IPS DF 6.9 (cell line): Measurements from ENCODE around the gene LPGAT1.
A peak's percentile ranks its signal among the peaks of the same experiment; 100 is the strongest.

ENCODE experiments used
- DNase-seq: peaks from one replicate; pipeline ENCODE4 v3.0.0-alpha.2; 2013; ENCODE audit warnings: low read depth, low spot score
- H3K27ac ChIP-seq: one replicate; pipeline ENCODE4 v1.5.1; 2013; ENCODE audit warnings: low read length, control low read depth
- H3K27me3 ChIP-seq: 2 replicates; pipeline ENCODE4 v1.6.1; 2013; ENCODE audit warnings: mild to moderate bottlenecking, low read length; ENCODE audit not compliant: control insufficient read depth, insufficient read depth
- H3K36me3 ChIP-seq: 2 replicates; pipeline ENCODE4 v1.6.1; 2013; ENCODE audit warnings: low read length; ENCODE audit not compliant: control insufficient read depth, insufficient read depth
- H3K4me1 ChIP-seq: 2 replicates; pipeline ENCODE4 v1.6.1; 2013; ENCODE audit warnings: low read length; ENCODE audit not compliant: control insufficient read depth, insufficient read depth
- H3K4me3 ChIP-seq: 2 replicates; pipeline ENCODE4 v1.5.1; 2013; ENCODE audit warnings: mild to moderate bottlenecking, low read length
- H3K9me3 ChIP-seq: 2 replicates; pipeline ENCODE4 v1.6.1; 2013; ENCODE audit warnings: low read length, inconsistent platforms; ENCODE audit not compliant: control insufficient read depth, insufficient read depth
- WGBS: extraction: QIAGEN DNeasy Blood & Tissue Kit; methylation state at CpG from one replicate; pipeline ENCODE4 v1.1.7; 2013; ENCODE audit warnings: mixed read lengths, missing lambda C conversion rate; ENCODE audit not compliant: insufficient read length, insufficient coverage; 5-methylcytosine and 5-hydroxymethylcytosine counted together

Gene LPGAT1

DNA sequence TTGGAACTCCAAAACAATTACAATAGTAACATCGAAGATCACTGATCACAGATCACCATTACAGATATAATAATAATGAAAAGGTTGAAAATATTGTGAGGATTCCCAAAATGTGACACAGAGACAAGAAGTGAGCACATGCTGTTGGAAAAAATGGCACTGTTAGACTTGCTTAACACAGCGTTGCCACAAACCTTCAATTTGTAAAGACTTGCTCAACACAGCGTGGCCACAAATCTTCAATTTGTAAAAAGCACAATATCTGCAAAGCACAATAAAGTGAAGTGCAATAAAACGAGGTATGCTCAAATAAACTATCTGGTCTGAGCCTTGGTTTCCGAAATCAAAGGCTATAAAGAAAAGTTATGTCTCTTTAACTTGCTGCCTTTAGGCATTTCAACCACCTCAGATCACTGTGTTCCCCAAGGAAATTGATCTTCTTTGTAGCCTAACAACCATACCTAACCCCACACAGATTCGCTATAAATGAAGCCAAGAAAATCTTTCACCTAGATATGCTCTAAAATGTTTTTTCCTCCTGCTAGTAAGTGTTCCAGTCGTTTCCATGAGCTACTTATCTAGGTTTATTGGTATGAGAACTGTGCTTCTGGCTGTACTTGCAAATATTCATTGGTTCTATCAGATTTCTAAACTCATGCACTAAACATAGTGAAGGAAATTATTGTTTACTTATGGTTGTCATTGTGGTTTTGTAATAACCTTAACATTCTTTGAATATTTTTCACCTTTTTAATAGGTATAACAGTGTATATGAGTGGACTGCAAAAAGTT, 13.1 kb upstream of the LPGAT1 start:
- no CpG with 5 or more reads among the region's 7 CpGs for WGBS
- no peak for DNase-seq
- H3K4me3 ChIP-seq: no peak overlapping the region
- H3K4me1 ChIP-seq: no peaks in the 10 kb centered on the region
- no peaks in the 10 kb centered on the region for H3K27me3 ChIP-seq
- H3K9me3 ChIP-seq: no peaks in the 10 kb centered on the region
- no peaks in the 10 kb centered on the region for H3K36me3 ChIP-seq
- H3K27ac ChIP-seq: no peak overlapping the region

- Histone ChIP-seq H3K4me1 (no peaks in the 10 kb centered on the region), H3K36me3 (no peaks in the 10 kb centered on the region), H3K4me3 (no peak overlapping the region), H3K9me3 (no peaks in the 10 kb centered on the region), H3K27me3 (no peaks in the 10 kb centered on the region), H3K27ac (no peak overlapping the region)
- no peak for DNase-seq
Observed at GRCh38 chr1:211843018-211843417, 12.5 kb upstream of the LPGAT1 start.

GRCh38 chr1:211842518-211842917, 12.0 kb upstream of the LPGAT1 start:
- no CpG with 5 or more reads among the region's 2 CpGs for WGBS
- Histone ChIP-seq H3K4me3 (no peak overlapping the region), H3K4me1 (no peaks in the 10 kb centered on the region), H3K27ac (no peak overlapping the region), H3K36me3 (no peaks in the 10 kb centered on the region), H3K27me3 (no peaks in the 10 kb centered on the region), H3K9me3 (no peaks in the 10 kb centered on the region)
- no peak for DNase-seq

GRCh38 chr1:211839106-211839505, 8.5 kb upstream of the LPGAT1 start:
- WGBS: no CpG with 5 or more reads among the region's 1 CpG
- Histone ChIP-seq H3K27ac (no peak overlapping the region), H3K27me3 (no peaks in the 10 kb centered on the region), H3K36me3 (no peaks in the 10 kb centered on the region), H3K9me3 (no peaks in the 10 kb centered on the region), H3K4me1 (no peaks in the 10 kb centered on the region), H3K4me3 (no peak overlapping the region)
- DNase-seq: no peak

- Histone ChIP-seq H3K4me3 (no peak overlapping the region), H3K27ac (no peak overlapping the region), H3K27me3 (no peaks in the 10 kb centered on the region), H3K4me1 (no peaks in the 10 kb centered on the region), H3K9me3 (no peaks in the 10 kb centered on the region), H3K36me3 (no peaks in the 10 kb centered on the region)
- no peak for DNase-seq
- no CpG with 5 or more reads among the region's 1 CpG for WGBS
Observed at GRCh38 chr1:211833174-211833820, 2.7 kb upstream of the LPGAT1 start.

GRCh38 chr1:211832661-211833060, 2.1 kb upstream of the LPGAT1 start:
- Histone ChIP-seq H3K4me1 (no peaks in the 10 kb centered on the region), H3K27ac (no peak overlapping the region), H3K36me3 (no peaks in the 10 kb centered on the region), H3K9me3 (no peaks in the 10 kb centered on the region), H3K27me3 (no peaks in the 10 kb centered on the region), H3K4me3 (no peak overlapping the region)
- WGBS: no CpG with 5 or more reads among the region's 2 CpGs
- no peak for DNase-seq

- no peak for DNase-seq
- H3K27ac ChIP-seq: no peak overlapping the region
- no peak overlapping the region for H3K4me3 ChIP-seq
Observed at GRCh38 chr1:211831558-211832323, 1.2 kb upstream of the LPGAT1 start.

GRCh38 chr1:211830055-211830327, 572 bp downstream of the LPGAT1 start:
- Histone ChIP-seq H3K4me1 (no peaks in the 10 kb centered on the region), H3K4me3 (peak overlapping the region; percentile 71), H3K36me3 (no peaks in the 10 kb centered on the region), H3K9me3 (no peaks in the 10 kb centered on the region), H3K27ac (no peak overlapping the region), H3K27me3 (no peaks in the 10 kb centered on the region)
- WGBS: no CpG with 5 or more reads among the region's 45 CpGs
- DNase-seq: no peak

More at GRCh38 chr1:211831558-211832323, 1.2 kb upstream of the LPGAT1 start:
- Histone ChIP-seq H3K4me1 (no peaks in the 10 kb centered on the region), H3K27me3 (no peaks in the 10 kb centered on the region), H3K9me3 (no peaks in the 10 kb centered on the region), H3K36me3 (no peaks in the 10 kb centered on the region)
- WGBS: no CpG with 5 or more reads among the region's 4 CpGs

DNA sequence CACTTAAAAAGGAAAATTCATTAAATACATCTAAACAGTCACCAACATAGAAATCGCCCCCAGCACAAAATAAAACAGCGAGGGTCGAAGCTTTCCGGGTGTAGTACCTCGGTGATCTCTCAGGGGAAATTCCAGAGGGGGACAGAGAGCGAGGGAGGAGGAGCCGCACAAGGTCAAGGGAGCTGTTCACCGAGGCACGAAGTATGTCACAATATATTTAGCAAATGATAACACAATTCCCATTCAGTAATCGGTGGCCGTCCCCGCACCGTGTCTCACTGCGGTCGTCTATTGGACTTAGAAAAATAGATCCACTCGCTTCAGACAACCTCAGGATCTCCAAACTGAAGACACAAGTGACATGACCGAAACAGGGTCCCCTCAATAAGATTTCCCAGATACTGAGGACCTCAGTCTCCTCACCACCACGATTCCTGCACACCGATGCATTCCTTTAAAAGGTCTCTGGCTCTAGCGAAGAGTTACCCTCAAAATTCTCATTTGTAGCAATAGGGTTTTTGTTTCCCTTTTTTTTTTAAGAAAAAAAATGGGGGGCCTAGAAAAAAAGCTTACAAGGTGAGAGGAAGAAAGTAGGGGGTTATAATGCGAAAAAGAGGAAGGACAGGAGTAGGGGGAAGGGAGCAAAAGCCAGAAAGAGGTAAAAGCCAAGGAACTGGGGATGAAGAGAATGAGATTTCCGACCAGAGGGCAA, 1.1 kb downstream of the LPGAT1 start:
- no peaks in the 10 kb centered on the region for H3K27me3 ChIP-seq
- no CpG with 5 or more reads among the region's 22 CpGs for WGBS
- no peaks in the 10 kb centered on the region for H3K9me3 ChIP-seq
- no peaks in the 10 kb centered on the region for H3K4me1 ChIP-seq
- peak overlapping the region; percentile 71; the same call in 1 of the 2 replicates for H3K4me3 ChIP-seq
- DNase-seq: peak; percentile 39
- no peaks in the 10 kb centered on the region for H3K36me3 ChIP-seq
- no peak overlapping the region for H3K27ac ChIP-seq

DNA sequence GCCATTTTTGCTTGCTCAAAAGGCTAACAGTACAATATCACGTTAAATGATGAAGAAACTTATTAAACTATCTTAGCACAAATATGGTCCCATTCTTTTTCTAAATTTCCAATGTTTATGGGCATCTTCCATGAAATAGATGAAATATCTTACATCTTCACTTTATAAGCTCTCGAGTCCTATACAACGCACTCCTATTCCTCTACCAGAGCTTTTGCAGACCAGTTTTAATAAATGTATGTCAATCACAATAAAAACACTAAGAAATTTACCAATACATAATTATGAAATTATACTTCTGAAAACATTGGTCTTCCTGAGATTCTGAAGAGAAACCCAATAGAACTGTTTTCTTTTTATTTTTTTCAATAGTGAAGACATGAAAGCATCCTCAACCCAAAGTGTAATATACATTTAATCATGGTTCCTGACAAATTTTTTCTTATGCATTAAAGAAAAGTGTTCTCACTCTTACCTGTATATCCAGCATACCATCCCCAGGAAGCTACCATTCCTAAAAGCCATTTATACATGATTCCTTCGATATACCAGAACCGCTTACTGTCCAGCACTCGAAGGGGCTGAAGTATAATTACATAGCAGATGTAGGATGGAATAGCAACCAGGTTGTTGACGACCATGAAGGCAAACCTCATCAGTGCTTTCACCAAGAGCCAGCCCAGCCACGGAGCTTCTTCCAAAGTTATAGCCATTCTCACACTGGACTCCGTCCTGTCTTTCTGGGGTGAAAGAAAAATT, 1.8 kb downstream of the LPGAT1 start:
- H3K36me3 ChIP-seq: no peaks in the 10 kb centered on the region
- H3K4me3 ChIP-seq: no peak overlapping the region
- H3K27me3 ChIP-seq: no peaks in the 10 kb centered on the region
- H3K9me3 ChIP-seq: no peaks in the 10 kb centered on the region
- no peaks in the 10 kb centered on the region for H3K4me1 ChIP-seq
- WGBS: 100% methylated on average over 1 of the region's 9 CpGs
- H3K27ac ChIP-seq: no peak overlapping the region
- no peak for DNase-seq
